ENCODE data around the gene ABCG1.

DNA sequence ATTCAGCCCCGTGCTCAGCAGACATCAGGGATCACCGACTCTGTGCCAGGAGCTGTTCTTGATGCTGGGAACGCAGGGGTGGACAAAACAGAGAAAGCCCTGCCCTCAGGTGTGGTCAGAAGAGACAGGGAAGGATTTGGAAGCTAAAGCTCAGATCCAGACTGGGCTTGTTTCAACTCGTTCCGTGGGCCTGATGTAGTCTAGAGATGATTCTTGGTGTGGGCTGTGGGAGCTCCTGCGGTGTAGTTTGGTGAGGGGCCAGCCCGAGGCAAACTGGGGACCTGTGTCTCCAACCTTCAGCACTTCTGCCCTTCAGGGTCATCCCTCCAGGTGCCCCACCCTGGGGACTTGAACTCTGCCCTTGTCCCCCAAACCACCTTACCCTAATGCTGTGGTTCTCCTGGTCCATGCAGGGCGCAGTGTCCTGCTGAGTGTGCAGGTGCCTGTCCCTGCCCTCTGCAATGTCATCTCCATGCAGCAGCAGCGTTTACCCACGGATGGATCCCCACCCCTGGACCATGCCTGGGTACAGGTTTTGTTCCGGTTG is 17.3 kb upstream of the ABCG1 start:
- no peak for TF ChIP-seq RARB (CRISPR knock-in tag; IDR thresholded peaks at IDR 0.05)
- no peak for TF ChIP-seq ZNF565 (CRISPR knock-in tag; conservative IDR thresholded peaks at IDR 0.05; ENCODE audit: low read depth)
- TF ChIP-seq, protein P1, sequence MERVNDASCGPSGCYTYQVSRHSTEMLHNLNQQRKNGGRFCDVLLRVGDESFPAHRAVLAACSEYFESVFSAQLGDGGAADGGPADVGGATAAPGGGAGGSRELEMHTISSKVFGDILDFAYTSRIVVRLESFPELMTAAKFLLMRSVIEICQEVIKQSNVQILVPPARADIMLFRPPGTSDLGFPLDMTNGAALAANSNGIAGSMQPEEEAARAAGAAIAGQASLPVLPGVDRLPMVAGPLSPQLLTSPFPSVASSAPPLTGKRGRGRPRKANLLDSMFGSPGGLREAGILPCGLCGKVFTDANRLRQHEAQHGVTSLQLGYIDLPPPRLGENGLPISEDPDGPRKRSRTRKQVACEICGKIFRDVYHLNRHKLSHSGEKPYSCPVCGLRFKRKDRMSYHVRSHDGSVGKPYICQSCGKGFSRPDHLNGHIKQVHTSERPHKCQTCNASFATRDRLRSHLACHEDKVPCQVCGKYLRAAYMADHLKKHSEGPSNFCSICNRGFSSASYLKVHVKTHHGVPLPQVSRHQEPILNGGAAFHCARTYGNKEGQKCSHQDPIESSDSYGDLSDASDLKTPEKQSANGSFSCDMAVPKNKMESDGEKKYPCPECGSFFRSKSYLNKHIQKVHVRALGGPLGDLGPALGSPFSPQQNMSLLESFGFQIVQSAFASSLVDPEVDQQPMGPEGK (CRISPR knock-in tag; IDR thresholded peaks at IDR 0.05; ENCODE audit: borderline replicate concordance): no peak

All from SK-N-SH treated with all-trans-retinoic acid at 6 μM for 48 hours (cell line).